ENCODE results near the gene GCNT2. TPM values are rescaled to one million over a fixed set of nuclear protein-coding genes. Genes with fewer than 3 reads are reported as not detected.

GCNT2 gene
- total RNA-seq, 1 donor from 2014 or later, result 51.9 TPM

DNA sequence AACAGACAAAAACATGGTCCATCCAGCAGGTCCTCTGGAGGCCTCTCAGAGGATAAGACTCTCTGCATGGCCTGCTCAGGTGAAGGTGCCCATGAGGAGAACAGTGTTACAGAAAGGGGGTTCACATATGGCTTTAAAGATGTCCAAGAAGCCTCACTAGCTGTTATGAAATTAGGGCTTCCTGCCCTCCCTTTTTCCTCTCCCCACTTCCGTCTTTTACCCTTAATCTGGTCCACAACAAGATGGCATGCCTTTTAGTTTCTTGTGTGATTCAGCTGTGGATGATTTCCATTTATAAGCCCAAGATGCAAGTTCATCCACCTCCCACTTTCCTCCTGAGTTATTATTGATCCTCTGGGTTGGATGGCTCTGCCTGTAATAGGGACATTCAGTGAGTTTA lies 14.0 kb downstream of the GCNT2 start:
- peak; percentile 37 for ATAC-seq
- intact Hi-C loops (cut with DNase I), result loop anchor here (5.0 kb wide), 1 partner anchor 77 kb away; no protein-coding TSS in a partner anchor

DNA sequence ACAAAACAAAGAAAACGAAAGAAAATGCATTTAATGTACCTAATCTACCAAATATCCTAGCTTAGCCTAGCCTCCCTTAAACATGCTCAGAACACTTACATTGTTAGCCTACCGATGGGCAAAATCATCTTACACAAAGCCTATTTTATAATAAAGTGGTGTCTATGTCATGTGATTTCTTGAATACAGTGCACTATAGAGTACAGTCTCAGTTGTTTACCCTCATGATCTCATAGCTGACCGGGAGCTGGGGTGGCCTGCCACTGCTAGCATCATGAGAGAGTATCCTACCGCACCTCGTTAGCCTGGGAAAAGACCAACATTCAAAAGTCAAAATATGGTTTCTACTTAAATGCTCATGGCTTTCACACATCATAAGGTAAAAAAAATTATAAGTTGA lies 16.6 kb downstream of the GCNT2 start:
- no peak for ATAC-seq
- no peak for DNase-seq (ENCODE audit: missing footprints)
- intact Hi-C loops (cut with DNase I), result loop anchor here (5.0 kb wide), 1 partner anchor 75 kb away; no protein-coding TSS in a partner anchor

More for the DNA sequence above, 14.0 kb downstream of the GCNT2 start:
- no peak for DNase-seq (ENCODE audit: missing footprints)

DNA sequence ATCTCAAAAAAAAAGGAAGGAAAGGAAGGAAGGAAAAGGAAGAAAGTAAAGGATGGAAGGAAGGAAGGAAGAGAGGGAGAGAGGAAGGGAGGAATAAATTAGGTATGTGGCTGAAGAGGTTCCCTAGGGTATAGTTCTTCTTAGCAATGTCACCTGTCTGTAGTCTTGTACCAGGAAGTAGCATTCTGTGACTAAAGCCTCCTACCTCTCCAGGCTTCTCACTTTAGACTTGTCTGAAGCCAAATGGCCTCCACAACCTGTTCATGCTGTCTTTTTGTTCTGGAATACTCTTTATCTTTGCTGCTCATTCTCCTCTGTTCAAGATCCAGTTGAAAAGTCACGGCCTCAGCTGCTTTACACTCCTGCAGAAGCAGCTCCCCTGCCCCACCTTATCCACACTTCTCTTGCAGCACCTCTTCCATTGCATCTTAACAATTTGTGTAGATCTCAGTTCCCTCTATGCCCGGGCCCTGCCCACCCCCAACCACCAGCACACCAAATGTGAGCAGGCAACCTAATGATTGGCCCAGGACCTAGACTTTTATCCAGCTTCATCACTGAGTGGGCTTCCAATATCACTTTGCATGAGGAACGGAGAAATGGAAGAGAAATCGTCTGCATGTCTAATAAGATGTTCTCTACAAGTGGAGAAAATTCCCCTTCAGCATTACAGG lies 19.1 kb downstream of the GCNT2 start:
- no peak for ATAC-seq
- DNase-seq (ENCODE audit: missing footprints), result no peak
- intact Hi-C loops (cut with DNase I), result no loop called here

DNA sequence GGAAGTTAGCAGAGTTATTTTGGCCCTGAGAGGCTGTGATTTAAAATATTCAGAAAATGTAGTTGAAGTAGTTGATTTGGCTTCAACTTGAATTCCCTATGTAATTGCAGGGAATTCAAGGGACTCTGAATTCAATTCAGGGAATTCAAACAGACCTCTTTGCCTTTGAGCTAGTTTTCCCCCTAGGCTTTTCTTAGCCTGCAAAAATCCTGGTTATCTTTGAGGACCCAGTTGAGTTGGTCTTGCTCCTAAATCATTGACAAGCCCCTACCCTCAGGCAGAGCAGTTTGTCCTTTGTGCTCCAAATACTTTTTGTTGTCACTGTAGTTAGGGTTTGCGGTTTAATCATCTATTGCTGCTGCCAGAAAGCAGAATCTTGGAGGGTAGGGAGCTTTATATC lies 20.4 kb downstream of the GCNT2 start:
- ATAC-seq, result no peak

DNA sequence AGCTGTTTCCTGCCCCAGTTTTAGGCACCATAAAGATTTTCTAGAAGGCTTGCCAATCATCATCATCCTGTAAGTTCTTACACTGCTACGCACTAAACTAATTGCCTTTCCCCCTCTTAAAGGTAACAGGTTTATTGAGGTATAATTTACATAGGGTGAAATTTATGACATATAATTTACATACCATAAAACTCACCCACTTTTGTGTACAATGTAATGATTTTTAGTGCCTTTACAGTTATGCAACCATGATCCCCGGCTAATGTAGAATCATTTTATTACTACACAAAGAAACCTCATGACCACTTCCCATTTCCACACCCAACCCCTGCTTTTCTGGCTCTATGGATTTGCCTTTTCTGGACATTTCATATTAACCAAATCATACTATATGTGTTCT lies 21.1 kb downstream of the GCNT2 start:
- intact Hi-C loops (cut with DNase I), result no loop called here
- ATAC-seq, result no peak

More for the DNA sequence above, 20.4 kb downstream of the GCNT2 start:
- intact Hi-C loops (cut with DNase I), result no loop called here
- no peak for DNase-seq (ENCODE audit: missing footprints)

DNA sequence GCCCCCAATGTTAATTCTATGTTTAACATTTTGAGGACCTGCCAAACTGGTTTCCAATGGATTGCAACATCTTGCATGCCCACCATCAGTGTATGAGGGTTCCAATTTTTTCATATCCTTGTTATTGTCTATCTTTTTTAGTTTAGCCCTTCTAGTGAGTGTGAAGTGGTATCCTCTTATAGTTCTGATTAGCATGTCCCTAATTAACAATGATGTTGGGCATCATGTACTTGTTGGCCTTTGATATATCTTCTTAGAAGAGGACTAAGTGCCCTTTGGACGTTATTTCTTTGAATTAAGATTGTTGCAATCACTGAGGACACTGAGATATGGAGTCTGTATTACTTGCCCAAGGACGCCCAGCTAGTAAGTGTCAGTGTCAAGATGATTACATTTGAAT lies 22.3 kb downstream of the GCNT2 start:
- DNase-seq (ENCODE audit: missing footprints) (no peak), ATAC-seq (no peak)
- intact Hi-C loops (cut with DNase I), result no loop called here

More for the DNA sequence above, 21.1 kb downstream of the GCNT2 start:
- DNase-seq (ENCODE audit: missing footprints), result no peak

DNA sequence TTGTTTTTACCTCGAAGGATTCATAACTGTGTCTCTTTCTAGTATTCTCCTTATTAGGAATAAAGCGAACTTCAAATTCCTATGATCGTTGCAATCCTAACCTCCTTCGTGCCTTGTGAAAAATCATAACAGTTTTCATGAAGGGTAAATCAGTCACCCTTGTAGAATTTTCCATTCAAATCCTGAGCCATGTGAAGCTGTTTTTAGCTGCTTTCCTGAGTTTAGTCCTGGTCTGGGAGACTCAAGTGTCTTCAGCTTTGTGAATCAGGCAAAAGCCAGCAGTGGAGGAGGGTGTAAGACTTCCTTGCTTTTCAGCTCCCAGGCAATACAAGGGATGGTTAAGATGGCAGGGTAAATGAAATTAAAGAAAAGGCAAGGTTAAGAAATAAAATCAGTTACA lies 24.3 kb downstream of the GCNT2 start:
- ATAC-seq, result no peak
- intact Hi-C loops (cut with DNase I), result no loop called here
- no peak for DNase-seq (ENCODE audit: missing footprints)

DNA sequence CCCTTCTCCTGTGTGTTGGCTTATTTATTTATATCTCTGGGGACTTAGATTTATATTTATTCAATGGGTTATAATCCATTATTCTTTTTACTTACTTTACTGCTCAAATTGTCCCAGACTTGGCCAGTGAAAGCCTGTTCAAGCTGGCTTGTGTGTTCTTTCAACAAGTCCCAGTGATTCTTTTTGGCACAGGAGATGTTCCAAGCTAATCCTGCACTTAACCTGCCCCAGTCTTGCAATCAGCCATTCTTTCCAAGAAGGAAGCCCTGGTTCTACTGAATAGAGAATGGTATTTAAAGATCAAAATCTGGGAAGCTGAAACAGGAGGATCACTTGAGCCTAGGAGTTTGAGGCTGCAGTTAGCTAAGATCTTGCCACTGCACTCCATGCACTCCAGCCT lies 26.7 kb downstream of the GCNT2 start:
- ATAC-seq (peak; percentile 31), DNase-seq (ENCODE audit: missing footprints) (no peak)
- intact Hi-C loops (cut with DNase I), result no loop called here

DNA sequence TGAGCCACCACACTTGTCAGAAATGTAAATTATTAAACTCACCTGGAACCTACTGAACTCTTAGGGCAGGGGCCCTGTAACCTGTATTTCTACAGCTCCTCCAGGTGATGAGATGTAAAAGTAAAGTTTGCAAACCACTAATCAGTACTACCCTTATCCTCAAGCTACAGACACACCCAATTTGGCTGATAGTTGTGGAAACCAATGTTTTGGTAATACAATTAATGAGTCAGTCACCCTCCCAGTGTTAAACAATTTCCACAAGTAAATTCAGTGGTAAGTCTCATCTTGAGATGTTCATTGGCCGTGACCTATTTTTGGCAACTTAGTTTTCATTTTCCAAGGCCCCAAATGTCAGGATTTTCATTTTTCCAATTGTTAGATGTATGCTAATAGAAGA lies 29.6 kb downstream of the GCNT2 start:
- DNase-seq (ENCODE audit: missing footprints), result no peak
- no peak for ATAC-seq
- intact Hi-C loops (cut with DNase I), result no loop called here

DNA sequence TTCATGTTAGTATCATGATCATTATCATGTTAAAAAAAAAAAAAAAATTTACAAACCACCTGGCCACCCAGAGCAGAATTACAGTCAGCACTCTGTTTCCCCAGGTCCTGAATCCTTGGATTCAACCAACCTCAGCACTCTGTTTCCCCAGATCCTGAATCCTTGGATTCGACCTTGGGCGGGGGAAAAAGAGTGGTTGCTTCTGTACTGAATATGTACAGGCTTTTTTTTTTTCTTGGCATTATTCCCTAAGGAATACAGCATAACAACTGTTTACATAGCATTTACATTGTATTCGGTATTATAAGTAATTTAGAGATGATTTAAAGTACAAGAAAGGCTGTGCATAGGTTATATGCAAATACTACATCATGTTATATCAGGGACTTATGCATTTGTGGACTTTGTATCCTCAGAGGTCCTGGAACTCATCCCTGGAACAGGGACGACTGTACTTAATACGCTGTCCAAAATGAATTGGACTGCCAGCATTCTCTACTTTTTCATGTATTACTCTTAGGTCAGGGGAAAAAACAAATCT lies 31.2 kb downstream of the GCNT2 start:
- no peak for ATAC-seq
- DNase-seq (ENCODE audit: missing footprints), result no peak
- intact Hi-C loops (cut with DNase I), result no loop called here

DNA sequence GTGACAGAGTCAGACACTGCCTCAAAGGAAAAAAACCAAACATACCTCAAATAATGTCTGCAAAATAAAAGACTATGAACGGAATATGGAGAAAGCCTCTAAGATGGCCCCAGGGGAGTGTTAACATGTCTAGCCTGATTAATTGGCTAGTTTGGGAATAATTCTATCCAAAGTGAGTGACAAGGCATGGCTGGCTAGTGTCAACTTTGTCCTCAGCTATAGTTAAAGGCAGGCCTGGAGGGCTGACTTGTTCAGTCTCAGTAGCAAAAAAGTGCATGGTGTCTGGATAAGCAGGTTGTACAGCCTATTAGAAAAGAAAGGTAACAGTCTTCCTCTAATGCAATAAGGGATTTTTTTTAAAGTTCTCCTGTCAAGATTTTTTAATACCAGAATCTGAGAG lies 32.7 kb downstream of the GCNT2 start:
- intact Hi-C loops (cut with DNase I), result no loop called here
- DNase-seq (ENCODE audit: missing footprints) (no peak), ATAC-seq (no peak)

DNA sequence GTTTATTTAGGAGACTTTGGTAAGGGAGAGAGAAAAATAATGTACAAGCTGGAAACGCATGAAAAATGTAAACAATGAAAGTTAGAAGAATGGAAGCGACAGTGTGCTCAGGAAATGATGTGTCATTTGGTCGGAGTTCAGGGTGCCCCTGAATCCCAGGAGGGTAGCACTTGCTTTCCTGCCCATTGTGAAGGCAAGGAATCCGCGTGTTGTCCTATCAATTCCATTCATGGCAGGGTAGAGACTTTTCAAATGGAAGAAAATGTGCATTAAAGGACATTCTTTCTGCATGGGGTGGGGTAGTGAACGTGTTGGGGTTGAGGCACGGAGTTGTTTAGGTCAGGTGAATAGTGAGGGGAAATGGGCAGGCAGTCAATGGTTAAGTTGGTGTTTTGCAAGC lies 33.7 kb downstream of the GCNT2 start:
- intact Hi-C loops (cut with DNase I), result loop anchor here (5.0 kb wide), 1 partner anchor 43 kb away; no protein-coding TSS in a partner anchor
- ATAC-seq, result no peak

DNA sequence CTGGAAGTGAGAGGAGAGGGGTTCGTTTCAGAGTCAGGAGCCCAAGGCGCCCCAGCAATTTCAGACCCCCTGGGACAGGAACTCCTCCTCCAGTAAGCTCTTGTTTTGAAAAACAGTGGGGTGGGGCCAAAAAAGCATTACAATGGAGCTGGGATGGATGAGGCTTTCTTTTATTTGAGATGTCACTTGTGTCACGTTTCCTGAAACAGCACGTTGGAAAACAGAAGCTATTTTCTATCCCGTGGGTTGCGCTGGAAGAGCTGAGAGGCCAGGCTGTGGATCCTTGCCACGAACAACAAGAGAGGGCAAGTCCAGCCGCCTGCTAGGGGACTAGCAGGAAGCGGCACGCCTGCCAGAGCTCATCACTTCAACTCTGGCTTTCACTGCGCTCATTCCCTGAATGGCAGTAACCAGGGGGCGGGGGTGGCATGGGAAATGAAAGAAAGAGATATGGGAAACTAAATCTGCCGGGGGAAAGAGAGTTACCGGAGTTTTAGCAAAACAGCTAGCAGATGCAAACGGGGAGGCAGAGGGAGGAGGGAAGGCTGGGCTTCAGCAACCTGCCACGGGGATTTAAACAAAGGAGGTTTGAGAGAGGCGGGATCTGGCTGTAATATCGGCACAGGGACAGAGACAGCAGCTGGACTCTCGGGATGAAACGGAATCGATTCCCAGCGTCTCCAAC lies 34.6 kb downstream of the GCNT2 start:
- ATAC-seq (peak; percentile 89), DNase-seq (ENCODE audit: missing footprints) (peak; percentile 84)
- intact Hi-C loops (cut with DNase I), result loop anchor here (5.0 kb wide), 1 partner anchor 43 kb away; no protein-coding TSS in a partner anchor

More for the DNA sequence above, 33.7 kb downstream of the GCNT2 start:
- no peak for DNase-seq (ENCODE audit: missing footprints)

DNA sequence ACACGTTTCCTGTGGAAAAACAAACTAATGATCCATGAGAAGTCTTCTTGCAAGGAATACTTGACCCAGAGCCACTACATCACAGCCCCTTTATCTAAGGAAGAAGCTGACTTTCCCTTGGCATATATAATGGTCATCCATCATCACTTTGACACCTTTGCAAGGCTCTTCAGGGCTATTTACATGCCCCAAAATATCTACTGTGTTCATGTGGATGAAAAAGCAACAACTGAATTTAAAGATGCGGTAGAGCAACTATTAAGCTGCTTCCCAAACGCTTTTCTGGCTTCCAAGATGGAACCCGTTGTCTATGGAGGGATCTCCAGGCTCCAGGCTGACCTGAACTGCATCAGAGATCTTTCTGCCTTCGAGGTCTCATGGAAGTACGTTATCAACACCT lies 35.4 kb downstream of the GCNT2 start:
- no peak for DNase-seq (ENCODE audit: missing footprints)
- intact Hi-C loops (cut with DNase I), result loop anchor here (5.0 kb wide), 1 partner anchor 44 kb away; no protein-coding TSS in a partner anchor
- ATAC-seq, result no peak

DNA sequence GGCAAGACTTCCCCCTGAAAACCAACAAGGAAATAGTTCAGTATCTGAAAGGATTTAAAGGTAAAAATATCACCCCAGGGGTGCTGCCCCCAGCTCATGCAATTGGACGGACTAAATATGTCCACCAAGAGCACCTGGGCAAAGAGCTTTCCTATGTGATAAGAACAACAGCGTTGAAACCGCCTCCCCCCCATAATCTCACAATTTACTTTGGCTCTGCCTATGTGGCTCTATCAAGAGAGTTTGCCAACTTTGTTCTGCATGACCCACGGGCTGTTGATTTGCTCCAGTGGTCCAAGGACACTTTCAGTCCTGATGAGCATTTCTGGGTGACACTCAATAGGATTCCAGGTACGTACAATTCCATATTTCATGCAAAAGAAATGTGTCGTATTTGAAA lies 35.8 kb downstream of the GCNT2 start:
- no peak for ATAC-seq
- intact Hi-C loops (cut with DNase I), result loop anchor here (5.0 kb wide), 1 partner anchor 45 kb away; no protein-coding TSS in a partner anchor
- no peak for DNase-seq (ENCODE audit: missing footprints)

DNA sequence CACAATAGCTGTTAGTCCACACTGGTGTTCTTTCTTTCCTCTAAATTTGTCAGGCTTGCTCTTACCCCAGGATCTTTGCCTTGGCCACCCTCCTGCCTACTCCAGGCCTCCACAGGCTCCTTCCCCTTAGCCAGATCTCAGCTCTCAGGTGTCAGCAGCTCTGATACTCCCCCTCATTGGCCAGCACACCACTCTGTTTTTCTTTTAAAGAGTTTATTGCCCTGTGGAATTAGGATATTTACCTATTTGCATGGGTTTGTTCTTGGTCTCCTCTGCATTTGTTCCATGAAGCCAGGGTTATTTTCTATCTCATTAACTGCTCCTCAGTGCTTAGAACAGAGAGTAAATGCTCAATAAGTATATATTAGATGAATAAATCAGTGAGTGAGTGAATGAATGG lies 36.8 kb downstream of the GCNT2 start:
- ATAC-seq (no peak), DNase-seq (ENCODE audit: missing footprints) (no peak)
- intact Hi-C loops (cut with DNase I), result loop anchor here (5.0 kb wide), 1 partner anchor 46 kb away; no protein-coding TSS in a partner anchor

DNA sequence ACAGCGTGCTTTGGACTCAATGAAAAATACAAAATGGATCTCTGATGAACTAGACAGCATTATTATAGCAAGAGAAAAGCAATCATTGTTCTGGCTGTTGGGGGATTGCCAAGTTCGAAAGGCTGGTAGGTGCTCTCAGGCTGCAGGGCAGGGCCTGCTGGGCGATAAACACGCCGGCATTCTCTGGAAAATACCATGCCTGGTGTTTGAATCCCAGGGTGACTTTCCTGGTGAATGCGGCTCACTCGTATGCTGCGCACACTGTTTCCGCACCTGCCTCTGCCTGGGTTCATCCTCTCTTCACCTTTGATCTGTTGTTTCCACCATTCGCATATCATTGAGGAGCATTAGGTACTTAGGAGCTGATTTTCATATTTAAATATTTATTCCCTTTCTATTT lies 37.4 kb downstream of the GCNT2 start:
- intact Hi-C loops (cut with DNase I), result loop anchor here (5.0 kb wide), 1 partner anchor 46 kb away; no protein-coding TSS in a partner anchor
- DNase-seq (ENCODE audit: missing footprints), result no peak
- no peak for ATAC-seq

DNA sequence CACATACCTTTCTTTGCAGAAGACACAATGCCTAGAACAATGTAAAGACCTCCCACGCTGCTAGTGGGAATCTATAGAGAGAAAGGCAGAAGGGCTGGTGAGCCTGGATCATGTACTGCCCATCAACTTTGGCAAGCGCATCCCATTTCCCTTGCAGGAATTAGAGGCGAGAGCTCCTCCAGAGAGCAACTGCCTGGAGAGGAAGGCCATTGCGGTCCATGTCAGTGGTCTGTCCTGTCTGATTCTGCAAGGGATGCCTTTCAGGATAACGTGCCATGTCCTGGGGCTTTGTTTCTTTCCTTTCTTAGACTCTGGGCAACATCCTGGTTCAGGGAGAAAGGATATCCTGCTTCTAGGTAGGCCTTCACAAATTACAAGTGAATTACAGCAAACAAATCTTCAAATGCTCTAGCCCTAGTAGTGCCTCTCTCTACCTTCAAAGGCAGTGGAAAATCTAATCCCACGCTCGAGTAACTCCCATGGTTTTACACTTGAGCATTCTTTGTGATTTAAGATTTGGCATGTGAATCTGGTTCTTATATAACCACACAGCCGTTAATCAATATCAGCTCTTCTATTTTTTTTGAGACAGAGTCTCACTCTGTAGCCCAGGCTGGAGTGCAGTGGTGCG lies 38.5 kb downstream of the GCNT2 start:
- intact Hi-C loops (cut with DNase I), result loop anchor here (5.0 kb wide), 1 partner anchor 47 kb away; no protein-coding TSS in a partner anchor
- no peak for DNase-seq (ENCODE audit: missing footprints)
- no peak for ATAC-seq

DNA sequence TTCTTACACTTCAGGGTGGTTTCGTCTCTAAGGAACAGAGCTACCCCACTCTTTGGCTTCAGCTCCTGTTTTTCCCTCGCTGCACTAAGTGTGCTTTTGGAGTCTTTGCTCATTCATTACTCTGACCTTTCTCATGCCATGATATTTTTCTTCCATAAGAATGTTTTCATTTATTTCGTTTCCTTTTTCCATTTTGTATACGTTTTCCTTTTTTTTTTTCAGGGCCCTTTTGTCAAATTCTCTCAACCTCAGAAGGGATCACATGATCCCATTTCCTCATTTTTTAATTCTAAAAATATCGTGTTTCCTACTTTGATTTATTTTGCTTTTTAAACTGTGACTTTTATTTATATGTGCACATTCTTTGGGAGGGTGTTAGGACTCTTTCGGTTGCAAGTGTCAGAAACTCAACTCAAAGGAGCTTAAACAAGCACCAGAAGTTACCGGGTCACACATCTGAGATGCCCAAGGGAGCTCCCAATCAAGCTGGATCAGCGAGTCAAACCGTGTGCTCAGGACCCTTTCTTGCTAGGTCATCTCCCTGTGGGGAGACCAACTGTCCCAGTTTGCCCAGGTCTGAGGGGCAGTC lies 40.6 kb downstream of the GCNT2 start:
- no peak for DNase-seq (ENCODE audit: missing footprints)
- ATAC-seq, result no peak
- intact Hi-C loops (cut with DNase I), result no loop called here

Data from Right ventricle myocardium inferior (tissue), 1 donor.